ENCODE results near the gene TAS2R42.

Gene TAS2R42

DNA sequence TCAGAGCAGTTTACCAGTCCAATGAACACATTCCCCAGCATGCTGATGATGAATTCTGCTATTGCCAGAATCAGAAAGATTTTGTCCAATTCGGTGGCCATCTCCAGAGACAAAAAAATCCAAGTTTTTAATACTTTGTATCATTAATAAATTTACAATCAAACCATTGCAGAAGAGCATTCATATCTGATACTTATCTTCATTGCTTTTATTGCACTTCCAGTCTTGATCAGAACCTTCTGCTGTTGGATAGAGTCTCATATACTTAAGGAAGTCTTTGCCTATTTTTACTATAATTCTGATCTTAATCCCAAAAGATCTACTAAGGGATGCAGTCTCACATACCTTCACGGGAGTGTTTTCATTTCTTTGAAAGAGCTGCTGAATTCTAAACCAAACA, at the start of gene TAS2R42:
TSS of gene TAS2R42 (minus strand) at position 101 of the 400 bp plus-strand sequence. CDS start at position 101, 0 bp downstream.
- no peak for DNase-seq

DNA sequence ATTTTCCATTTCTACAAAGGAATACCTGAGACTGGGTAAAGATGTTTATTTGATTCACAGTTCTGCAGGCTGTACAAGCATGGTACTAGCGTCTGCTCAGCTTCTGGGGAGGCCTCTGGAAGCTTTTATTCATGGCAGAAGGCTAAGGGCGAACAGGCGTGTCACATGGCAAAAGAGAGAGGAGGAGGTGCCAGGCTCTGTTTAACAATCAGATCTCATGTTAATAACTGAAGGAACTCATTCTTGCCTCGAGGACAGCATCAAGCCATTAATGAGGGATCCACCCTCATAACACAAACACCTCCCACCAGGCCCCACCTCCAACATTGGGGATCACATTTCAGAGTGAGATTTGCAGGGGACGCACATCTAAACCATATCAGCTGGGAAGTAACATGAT, 46.8 kb upstream of the TAS2R42 start:
- DNase-seq = no peak

GRCh38 chr12:11228296-11228879, 41.7 kb upstream of the TAS2R42 start:
- DNase-seq = peak; percentile 41

DNA sequence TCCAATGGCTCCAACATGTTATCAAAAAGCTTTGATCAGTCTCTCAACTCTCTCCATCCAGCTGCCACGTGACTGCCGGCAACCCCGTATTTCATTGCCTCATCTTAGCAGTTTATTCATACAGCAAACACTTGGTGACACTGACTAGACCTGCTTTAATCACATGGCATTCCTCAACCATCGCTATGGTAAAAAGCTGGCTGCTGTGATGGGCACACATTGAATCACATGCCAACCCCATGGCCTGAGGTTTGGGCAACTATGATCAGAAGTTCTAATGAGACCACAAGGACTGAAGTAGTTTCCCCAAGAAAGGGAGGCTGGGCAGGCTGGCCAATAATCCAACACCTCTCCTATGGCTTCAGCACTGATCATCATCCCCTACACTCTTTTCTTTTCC, 40.6 kb upstream of the TAS2R42 start:
- DNase-seq = no peak

GRCh38 chr12:11209113-11209512, 22.4 kb upstream of the TAS2R42 start:
- DNase-seq = no peak

GRCh38 chr12:11204173-11204572, 17.4 kb upstream of the TAS2R42 start:
- DNase-seq = no peak

- no peak for DNase-seq
Measured at GRCh38 chr12:11202811-11203210, 16.1 kb upstream of the TAS2R42 start.

DNA sequence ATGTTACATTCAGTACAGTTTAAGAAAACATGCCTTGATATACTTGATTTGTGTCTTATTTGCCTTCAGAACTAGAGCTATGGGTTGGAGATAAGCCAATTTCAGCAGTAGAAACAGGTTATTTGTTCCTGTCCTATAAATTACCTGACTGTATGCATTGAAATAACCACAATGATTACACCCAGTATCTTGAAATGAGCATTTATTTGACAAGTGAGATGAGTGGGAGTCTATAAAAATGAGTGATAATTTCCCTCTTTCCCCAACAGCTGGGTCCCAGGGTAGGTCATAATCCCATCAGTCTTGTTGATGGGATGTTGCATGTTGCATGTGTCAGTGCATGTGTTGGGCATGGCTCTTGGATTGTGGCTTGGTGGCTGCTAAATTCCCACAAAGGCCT, 3.7 kb downstream of the TAS2R42 start:
- DNase-seq = peak; percentile 79

DNA sequence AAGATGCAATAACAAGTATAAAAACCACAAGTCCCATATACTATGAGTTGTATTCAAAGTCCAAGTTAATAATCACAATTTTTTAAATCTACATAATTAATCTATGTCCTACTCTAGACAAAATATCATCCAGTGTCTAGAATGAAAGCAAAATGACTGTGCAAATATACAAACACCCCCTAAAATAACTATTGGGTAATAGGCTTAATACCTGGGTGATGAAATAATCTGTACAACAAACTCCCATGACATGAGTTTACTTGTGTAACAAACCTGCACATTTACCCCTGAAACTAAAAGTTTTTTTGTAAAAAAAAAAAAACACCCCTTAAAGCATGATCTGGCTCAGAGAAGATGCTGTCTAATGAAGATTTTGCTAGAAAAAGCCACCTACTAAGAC, 4.2 kb downstream of the TAS2R42 start:
- DNase-seq = no peak

DNA sequence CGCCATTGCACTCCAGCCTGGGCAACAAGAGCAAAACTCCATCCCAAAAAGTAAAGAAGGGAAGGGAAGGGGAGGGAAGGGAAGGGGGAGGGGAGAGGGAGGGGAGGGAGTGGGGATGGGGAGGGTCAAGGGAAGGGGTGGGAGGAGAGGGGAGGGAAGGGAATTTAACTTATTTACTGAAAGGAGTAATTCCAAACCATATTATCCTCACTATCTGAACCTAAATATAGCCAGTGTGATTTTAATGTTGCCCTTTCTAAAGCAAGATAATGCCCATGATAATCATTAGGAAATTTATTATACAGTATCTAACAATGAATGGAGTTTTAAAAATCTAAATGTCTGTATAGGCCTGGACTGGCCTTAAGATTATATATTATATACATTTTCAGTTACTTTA, 8.5 kb downstream of the TAS2R42 start:
- no peak for DNase-seq

- DNase-seq = peak; percentile 51
Measured at GRCh38 chr12:11174022-11174421, 12.7 kb downstream of the TAS2R42 start.

DNA sequence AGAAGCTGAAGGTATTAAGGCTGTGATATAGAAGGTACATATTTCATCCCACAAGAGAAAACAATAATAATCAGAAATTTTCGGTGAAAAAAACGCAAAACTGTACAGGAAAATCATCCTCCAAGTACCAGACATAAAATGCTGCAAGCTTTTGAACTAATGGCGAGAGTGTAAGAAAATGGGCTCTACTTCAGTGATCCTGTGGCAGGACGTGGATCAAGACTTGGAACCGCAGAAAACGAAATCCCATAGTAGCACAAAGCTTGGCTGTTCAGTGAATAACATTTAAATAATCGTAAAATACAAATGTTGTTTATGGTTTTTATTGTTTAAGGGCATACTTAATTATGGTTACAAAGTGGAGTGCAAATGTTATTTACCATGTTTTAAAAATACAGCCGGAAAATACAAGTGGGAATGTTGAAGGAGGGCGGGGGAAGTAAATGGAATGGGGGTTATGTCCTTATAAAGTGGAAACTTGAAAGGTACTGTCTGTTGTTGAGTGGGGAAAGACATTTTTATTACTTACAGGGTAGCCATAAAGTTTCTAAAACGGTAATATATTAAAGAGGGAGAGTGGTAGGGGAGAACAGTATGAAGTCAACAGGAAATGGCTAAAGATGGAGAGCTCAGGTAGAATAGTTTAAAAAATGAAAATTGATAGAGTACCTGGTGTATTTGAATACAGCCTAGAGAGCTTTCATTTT, 14.6 kb downstream of the TAS2R42 start:
- peak; percentile 2 for DNase-seq

- DNase-seq = peak; percentile 87
Measured at GRCh38 chr12:11171145-11171968, 15.4 kb downstream of the TAS2R42 start, which contains the start of gene SMIM10L1. Gene SMIM10L1 (plus strand): TSS chr12:11171194. CDS start chr12:11171357, 163 bp downstream.

GRCh38 chr12:11170810-11171144, 16.0 kb downstream of the TAS2R42 start:
- DNase-seq = no peak

DNA sequence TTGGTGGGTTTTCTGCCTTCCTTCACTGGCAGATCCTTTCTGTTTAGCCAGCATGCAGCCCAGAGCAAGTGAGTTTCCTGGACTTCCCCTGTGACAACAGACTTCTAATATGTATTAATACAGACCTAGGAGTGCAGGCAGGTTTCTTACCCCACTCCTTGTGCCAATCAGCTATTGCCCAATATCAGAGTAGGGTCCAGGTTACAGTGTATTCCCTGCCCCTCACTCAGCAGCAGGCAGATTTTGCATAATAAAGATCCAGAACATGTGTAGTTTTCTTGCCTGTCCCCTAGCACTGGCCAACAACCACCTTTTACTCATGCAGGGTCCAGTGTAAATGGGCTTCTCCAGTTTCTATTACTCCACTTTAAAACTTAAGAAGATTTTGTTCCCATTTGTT, 20.4 kb downstream of the TAS2R42 start:
- DNase-seq = no peak

DNA sequence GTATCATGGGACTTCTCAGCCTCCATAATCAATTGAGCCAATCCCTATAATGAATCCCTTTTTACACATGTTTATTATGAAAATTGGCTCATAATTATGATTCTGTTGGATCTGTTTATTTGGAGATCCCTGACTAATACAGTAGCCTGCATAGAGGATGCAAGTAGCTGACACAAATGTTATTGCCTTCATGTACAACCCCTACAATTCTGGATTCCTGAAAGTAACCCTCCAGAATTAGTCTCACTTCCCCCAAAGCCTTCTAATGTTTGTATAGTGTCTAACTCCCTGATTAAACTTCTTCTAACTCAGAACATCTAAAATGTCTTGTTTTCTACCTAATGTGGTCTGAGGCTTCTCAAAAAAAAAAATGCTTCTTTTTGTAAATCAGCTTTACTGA, 22.4 kb downstream of the TAS2R42 start:
- DNase-seq = no peak

GRCh38 chr12:11162502-11162901, 24.2 kb downstream of the TAS2R42 start:
- no peak for DNase-seq

DNA sequence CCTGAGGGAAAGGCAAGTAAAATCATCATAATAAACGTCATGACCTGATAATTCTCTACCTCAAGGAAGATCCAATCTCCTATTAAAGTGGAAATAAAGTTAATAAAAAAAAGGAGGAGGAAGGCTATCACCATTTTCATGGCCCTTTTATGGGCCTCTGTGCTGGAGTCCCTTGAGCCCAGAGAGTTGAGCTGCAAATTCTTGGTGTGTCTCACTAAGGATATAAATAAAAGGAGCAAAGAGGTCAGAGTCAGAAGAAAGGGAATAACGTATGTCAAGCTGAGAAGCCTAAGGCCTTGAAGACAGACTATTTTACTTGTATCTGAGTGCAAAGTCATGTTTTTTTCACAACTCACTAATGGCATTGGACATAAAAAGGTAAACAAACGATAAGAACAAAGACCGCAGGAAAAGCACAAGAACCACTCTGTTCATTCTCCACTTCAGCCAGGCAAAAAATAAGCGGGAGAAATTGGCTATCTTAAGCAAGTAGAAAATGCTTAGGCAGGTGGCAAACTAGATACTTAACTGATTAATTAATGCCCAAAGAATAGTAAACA, 27.8 kb downstream of the TAS2R42 start:
- DNase-seq = no peak

DNA sequence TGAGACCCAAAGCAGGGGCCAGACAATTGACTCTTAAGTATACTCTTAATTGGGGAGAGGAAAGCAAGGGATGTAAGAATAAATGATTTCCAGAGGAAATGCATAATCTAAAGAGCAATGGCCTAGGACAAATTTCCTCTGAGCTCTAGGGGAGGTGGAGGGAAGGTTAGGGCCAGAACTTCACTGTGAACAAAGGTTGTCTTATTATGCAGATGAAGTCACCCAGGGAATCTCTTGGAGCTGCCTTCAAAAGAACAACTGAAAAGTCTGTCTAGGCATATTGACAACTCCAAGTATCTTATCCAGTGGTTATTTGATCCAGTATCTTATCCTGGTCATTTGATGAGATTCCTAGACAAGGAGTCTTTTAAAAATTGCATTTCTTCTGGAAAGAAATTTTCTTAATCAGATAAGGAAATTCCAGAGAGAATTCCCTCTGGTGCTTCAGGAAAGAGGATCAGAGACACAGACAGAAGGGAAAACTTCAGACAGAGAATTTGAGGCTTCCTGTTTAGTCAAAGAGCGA, 32.3 kb downstream of the TAS2R42 start:
- DNase-seq = no peak

- no peak for DNase-seq
Measured at GRCh38 chr12:11152725-11153124, 34.0 kb downstream of the TAS2R42 start.

DNA sequence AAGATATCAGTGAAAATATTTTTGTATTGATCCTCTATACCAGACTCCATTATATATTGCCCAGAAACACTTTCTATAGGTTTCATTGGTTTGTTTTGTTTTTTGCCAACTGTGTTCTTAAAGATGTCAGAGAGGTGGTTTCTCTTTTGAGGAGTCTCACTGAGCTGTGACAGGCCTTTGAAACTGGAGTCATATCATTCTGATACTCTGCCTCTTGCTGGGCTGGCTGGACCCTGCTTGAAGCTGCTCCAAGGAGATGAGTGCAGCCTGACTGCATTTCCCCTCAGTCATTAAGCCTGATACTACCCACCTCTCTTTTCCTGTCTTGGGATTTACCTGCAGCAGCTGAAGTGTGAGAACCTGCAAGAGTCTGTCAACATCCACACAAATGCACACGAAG, 35.9 kb downstream of the TAS2R42 start:
- no peak for DNase-seq

GRCh38 chr12:11147420-11147819, 39.3 kb downstream of the TAS2R42 start:
- DNase-seq = no peak

DNA sequence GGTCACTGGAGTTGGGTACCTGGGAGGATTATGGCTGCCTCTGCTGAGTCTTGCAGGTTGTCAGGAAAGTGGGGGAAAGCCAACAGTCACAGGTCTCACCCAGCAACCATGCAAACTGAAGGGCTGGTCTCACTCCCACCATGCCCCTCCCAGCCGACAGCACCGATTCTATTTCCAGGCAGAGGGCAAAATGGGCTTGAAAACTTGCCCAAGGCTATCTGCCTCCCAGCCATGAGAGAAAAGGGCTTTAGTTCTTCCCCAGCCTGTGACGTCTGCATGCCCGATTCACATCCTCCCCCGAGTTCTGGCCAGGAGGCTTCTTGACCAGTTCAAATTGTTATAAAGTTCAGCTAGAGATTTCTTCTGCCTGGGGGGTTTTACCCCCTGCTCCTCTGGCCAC, 42.4 kb downstream of the TAS2R42 start:
- DNase-seq = no peak
